GM19240 (cell line): ENCODE results near the gene MAP3K4.
"Not testable (repeated sequence)": the region's sequence is repeated elsewhere in the genome, so short reads cannot be mapped to it uniquely, and the experiment has no call there.

Source experiments
- DNase-seq: peaks from one replicate; pipeline ENCODE4 v3.0.0; 2011; ENCODE audit warnings: low spot score; ENCODE audit not compliant: insufficient read length

The MAP3K4 gene

GRCh38 chr6:161117942-161118341 is 126.4 kb downstream of the MAP3K4 start:
- DNase-seq = no peak

GRCh38 chr6:161123319-161123718 is 131.8 kb downstream of the MAP3K4 start:
- not testable (repeated sequence) for DNase-seq

GRCh38 chr6:161125591-161125990 is 134.0 kb downstream of the MAP3K4 start:
- no peak for DNase-seq

GRCh38 chr6:161127071-161127740 is 135.6 kb downstream of the MAP3K4 start:
- DNase-seq = no peak

GRCh38 chr6:161128230-161128629 is 136.7 kb downstream of the MAP3K4 start:
- no peak for DNase-seq

- no peak for DNase-seq
Observed at GRCh38 chr6:161128680-161129196, 137.2 kb downstream of the MAP3K4 start.

GRCh38 chr6:161130541-161130940 is 139.0 kb downstream of the MAP3K4 start:
- no peak for DNase-seq

GRCh38 chr6:161130967-161131766 is 139.6 kb downstream of the MAP3K4 start:
- DNase-seq = no peak

GRCh38 chr6:161132384-161132783 is 140.8 kb downstream of the MAP3K4 start:
- DNase-seq = no peak

GRCh38 chr6:161133963-161134362 is 142.4 kb downstream of the MAP3K4 start:
- no peak for DNase-seq

GRCh38 chr6:161134550-161135298 is 143.2 kb downstream of the MAP3K4 start:
- DNase-seq = no peak

- DNase-seq = no peak
Observed at GRCh38 chr6:161135695-161136591, 144.4 kb downstream of the MAP3K4 start.

- DNase-seq = no peak
Observed at GRCh38 chr6:161136655-161137054, 145.1 kb downstream of the MAP3K4 start.

GRCh38 chr6:161137320-161137719 is 145.8 kb downstream of the MAP3K4 start:
- DNase-seq = no peak

GRCh38 chr6:161137839-161138542 is 146.4 kb downstream of the MAP3K4 start:
- DNase-seq = no peak

GRCh38 chr6:161138543-161139303 is 147.2 kb downstream of the MAP3K4 start:
- no peak for DNase-seq

GRCh38 chr6:161139304-161139765 is 147.8 kb downstream of the MAP3K4 start:
- DNase-seq = no peak

- no peak for DNase-seq
Observed at GRCh38 chr6:161139766-161140553, 148.4 kb downstream of the MAP3K4 start.

GRCh38 chr6:161140554-161140875 is 148.9 kb downstream of the MAP3K4 start:
- no peak for DNase-seq
